DND-41 (cell line): ENCODE results near the gene SMARCD2.

Experiments
- ATAC-seq: fragments of 200-7000 bp; cut with Tn5 transposase; 3 replicates; pipeline ENCODE4 v1.9.1; 2021; ENCODE audit warnings: low read depth; ENCODE audit not compliant: insufficient read depth
- DNase-seq: peaks from one replicate; pipeline ENCODE4 v3.0.0-alpha.2; 2020
- H2AFZ ChIP-seq: 2 replicates; pipeline ENCODE4 v1.6.0; 2012; ENCODE audit warnings: low read depth, low read length
- H3K27ac ChIP-seq: 2 replicates; pipeline ENCODE4 v1.5.1; 2012; ENCODE audit warnings: low read length, inconsistent platforms
- H3K27me3 ChIP-seq: fragments of 200-600 bp; sonication (generic); 2 replicates; pipeline ENCODE4 v1.6.0; 2012; ENCODE audit warnings: low read length, mild to moderate bottlenecking, inconsistent platforms; ENCODE audit not compliant: insufficient read depth, poor library complexity
- H3K36me3 ChIP-seq: 2 replicates; pipeline ENCODE4 v1.5.1; 2012; ENCODE audit warnings: low read length, inconsistent platforms; ENCODE audit not compliant: insufficient read depth
- H3K4me1 ChIP-seq: 2 replicates; pipeline ENCODE4 v1.5.1; 2012; ENCODE audit warnings: mild to moderate bottlenecking, low read length; ENCODE audit not compliant: insufficient read depth
- H3K4me2 ChIP-seq: 2 replicates; pipeline ENCODE4 v1.6.0; 2012; ENCODE audit warnings: mild to moderate bottlenecking, moderate library complexity, low read length, inconsistent platforms; ENCODE audit not compliant: insufficient read depth
- H3K4me3 ChIP-seq, 2 experiments: fragments of 200-600 bp in 1 of 2; shearing (Covaris generic) in 1 of 2; 2 replicates each; pipeline ENCODE4 v1.5.1; 2012 to 2016; ENCODE audit warnings: inconsistent platforms in 2 of 2, low read length in 2 of 2, mild to moderate bottlenecking in 2 of 2, low read depth in 1 of 2, moderate library complexity in 1 of 2
- H3K79me2 ChIP-seq: 2 replicates; pipeline ENCODE4 v1.6.0; 2012; ENCODE audit warnings: low read length, inconsistent platforms; ENCODE audit not compliant: insufficient read depth
- H3K9ac ChIP-seq: 2 replicates; pipeline ENCODE4 v1.6.0; 2012; ENCODE audit warnings: low read depth, mild to moderate bottlenecking, inconsistent platforms, low read length, moderate library complexity
- H3K9me3 ChIP-seq: 2 replicates; pipeline ENCODE4 v1.5.1; 2012; ENCODE audit warnings: low read length, moderate library complexity, mild to moderate bottlenecking, inconsistent platforms; ENCODE audit not compliant: insufficient read depth, severe bottlenecking
- H4K20me1 ChIP-seq: 2 replicates; pipeline ENCODE4 v1.6.0; 2012; ENCODE audit warnings: low read length; ENCODE audit not compliant: insufficient read depth
- EZH2 ChIP-seq: IDR thresholded peaks from 3 replicates; pipeline ENCODE4 v1.6.1; 2012; ENCODE audit warnings: borderline replicate concordance, low read depth, mild to moderate bottlenecking, moderate library complexity, low read length, inconsistent platforms; ENCODE audit not compliant: severe bottlenecking
- TF ChIP-seq, protein P1 (sequence below): IDR thresholded peaks from 2 replicates; pipeline ENCODE4 v1.5.1; 2012; ENCODE audit warnings: borderline replicate concordance, low read length, moderate library complexity, mild to moderate bottlenecking; ENCODE audit not compliant: poor library complexity, severe bottlenecking; ENCODE audit errors: extremely low read depth

The SMARCD2 gene

DNA sequence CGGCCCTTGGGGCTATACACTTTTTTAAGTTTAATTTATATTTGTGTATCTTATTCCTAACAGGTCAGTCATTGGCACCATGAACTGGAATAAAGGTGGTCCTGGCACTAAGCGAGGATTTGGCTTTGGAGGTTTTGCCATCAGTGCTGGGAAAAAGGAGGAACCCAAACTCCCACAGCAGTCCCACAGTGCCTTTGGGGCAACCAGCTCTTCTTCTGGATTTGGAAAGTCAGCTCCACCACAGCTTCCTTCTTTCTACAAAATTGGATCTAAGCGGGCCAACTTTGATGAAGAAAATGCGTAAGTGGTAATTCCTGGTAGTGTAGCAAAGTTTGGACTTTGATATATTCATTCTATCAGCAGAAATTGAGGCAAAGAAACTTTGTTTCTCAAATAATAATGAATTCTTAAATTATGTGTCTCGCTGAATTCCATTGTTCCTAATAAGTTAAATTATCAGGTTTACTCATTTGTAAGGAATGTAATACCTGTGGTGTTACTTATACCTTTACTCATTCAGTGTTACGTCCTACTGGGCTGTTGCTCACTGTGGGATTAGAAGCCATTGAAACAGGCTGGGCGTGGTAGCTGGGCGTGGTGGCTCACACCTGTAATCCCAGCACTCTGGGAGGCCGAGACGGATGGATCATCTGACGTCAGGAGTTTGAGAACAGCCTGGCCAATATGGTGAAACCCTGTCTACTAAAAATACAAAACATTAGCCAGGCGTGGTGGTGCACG, 55.3 kb downstream of the SMARCD2 start:
- H3K27me3 ChIP-seq, result no peaks in the 10 kb centered on the region
- H3K9me3 ChIP-seq, result no peaks in the 10 kb centered on the region
- H4K20me1 ChIP-seq, result peaks cover 39% of the 10 kb centered on the region
- no peak for ATAC-seq
- no peak overlapping the region for H3K9ac ChIP-seq
- TF ChIP-seq, protein P1, sequence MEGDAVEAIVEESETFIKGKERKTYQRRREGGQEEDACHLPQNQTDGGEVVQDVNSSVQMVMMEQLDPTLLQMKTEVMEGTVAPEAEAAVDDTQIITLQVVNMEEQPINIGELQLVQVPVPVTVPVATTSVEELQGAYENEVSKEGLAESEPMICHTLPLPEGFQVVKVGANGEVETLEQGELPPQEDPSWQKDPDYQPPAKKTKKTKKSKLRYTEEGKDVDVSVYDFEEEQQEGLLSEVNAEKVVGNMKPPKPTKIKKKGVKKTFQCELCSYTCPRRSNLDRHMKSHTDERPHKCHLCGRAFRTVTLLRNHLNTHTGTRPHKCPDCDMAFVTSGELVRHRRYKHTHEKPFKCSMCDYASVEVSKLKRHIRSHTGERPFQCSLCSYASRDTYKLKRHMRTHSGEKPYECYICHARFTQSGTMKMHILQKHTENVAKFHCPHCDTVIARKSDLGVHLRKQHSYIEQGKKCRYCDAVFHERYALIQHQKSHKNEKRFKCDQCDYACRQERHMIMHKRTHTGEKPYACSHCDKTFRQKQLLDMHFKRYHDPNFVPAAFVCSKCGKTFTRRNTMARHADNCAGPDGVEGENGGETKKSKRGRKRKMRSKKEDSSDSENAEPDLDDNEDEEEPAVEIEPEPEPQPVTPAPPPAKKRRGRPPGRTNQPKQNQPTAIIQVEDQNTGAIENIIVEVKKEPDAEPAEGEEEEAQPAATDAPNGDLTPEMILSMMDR, result no peak
- TF ChIP-seq EZH2, result no peak
- H2AFZ ChIP-seq, result no peak overlapping the region
- peaks cover 87% of the 10 kb centered on the region for H3K36me3 ChIP-seq
- no peak for DNase-seq
- no peak overlapping the region for H3K4me3 ChIP-seq
- peaks cover 87% of the 10 kb centered on the region for H3K79me2 ChIP-seq
- H3K4me1 ChIP-seq, result no peaks in the 10 kb centered on the region
- H3K4me2 ChIP-seq, result no peak overlapping the region
- H3K27ac ChIP-seq, result no peak overlapping the region

DNA sequence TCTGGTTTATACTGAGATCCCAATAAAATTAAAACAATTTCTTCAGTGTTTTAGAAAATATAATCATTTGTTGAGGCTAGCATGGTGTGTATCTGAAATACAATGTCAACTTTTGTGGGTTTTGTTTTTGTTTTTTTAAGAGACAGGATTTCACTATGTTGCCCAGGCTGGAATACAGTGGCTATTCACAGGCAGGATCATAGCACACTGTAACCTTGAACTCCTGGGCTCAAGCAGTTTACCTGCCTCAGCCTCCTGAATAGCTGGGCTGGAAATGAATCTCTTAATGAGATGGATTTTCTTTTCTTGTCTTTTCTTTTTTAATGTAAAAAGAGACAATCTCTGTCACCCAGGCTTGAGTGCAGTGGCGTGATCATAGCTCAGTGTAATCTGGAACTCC, 56.4 kb downstream of the SMARCD2 start:
- Histone ChIP-seq H3K4me2 (no peak overlapping the region), H4K20me1 (peaks cover 42% of the 10 kb centered on the region), H3K27ac (no peak overlapping the region), H2AFZ (no peak overlapping the region), H3K27me3 (no peaks in the 10 kb centered on the region), H3K79me2 (peaks cover 90% of the 10 kb centered on the region), H3K4me3 (no peak overlapping the region), H3K9ac (no peak overlapping the region), H3K9me3 (no peaks in the 10 kb centered on the region), H3K4me1 (no peaks in the 10 kb centered on the region), H3K36me3 (peaks cover 81% of the 10 kb centered on the region)
- ATAC-seq, result no peak
- no peak for TF ChIP-seq EZH2
- TF ChIP-seq, protein P1, result no peak
- DNase-seq, result no peak

GRCh38 chr17:63785556-63785955, 56.9 kb downstream of the SMARCD2 start:
- Histone ChIP-seq H3K4me2 (no peak overlapping the region), H3K9me3 (no peaks in the 10 kb centered on the region), H3K27me3 (no peaks in the 10 kb centered on the region), H3K36me3 (peaks cover 81% of the 10 kb centered on the region), H4K20me1 (peaks cover 48% of the 10 kb centered on the region), H3K79me2 (peaks cover 90% of the 10 kb centered on the region), H3K4me3 (no peak overlapping the region), H2AFZ (no peak overlapping the region), H3K4me1 (no peaks in the 10 kb centered on the region), H3K9ac (no peak overlapping the region), H3K27ac (no peak overlapping the region)
- DNase-seq (no peak), ATAC-seq (no peak)
- TF ChIP-seq, protein P1, result no peak
- TF ChIP-seq EZH2, result no peak

GRCh38 chr17:63783522-63783921, 59.0 kb downstream of the SMARCD2 start:
- H3K9ac ChIP-seq, result no peak overlapping the region
- H3K9me3 ChIP-seq, result no peaks in the 10 kb centered on the region
- H3K27ac ChIP-seq, result no peak overlapping the region
- peaks cover under 1% of the 10 kb centered on the region; the same call in 1 of the 2 replicates for H3K4me1 ChIP-seq
- no peak for TF ChIP-seq EZH2
- TF ChIP-seq, protein P1, result no peak
- DNase-seq, result no peak
- no peak overlapping the region for H3K4me2 ChIP-seq
- H3K36me3 ChIP-seq, result peaks cover 78% of the 10 kb centered on the region
- ATAC-seq, result no peak
- no peak overlapping the region for H2AFZ ChIP-seq
- H3K4me3 ChIP-seq, result no peak overlapping the region
- H3K79me2 ChIP-seq, result peaks cover 94% of the 10 kb centered on the region
- H3K27me3 ChIP-seq, result no peaks in the 10 kb centered on the region
- H4K20me1 ChIP-seq, result peaks cover 60% of the 10 kb centered on the region
